AG09319 (cell line): ENCODE data around the gene SAMD11.

Source experiments
- DNase-seq: peaks from one replicate; pipeline ENCODE4 v3.0.0-alpha.2; 2010; ENCODE audit warnings: low read depth; ENCODE audit errors: extremely low read depth
- TF ChIP-seq, protein P1 (sequence below): IDR thresholded peaks from 2 replicates; pipeline ENCODE4 v1.5.1; 2011; ENCODE audit warnings: low read depth, mild to moderate bottlenecking, inconsistent platforms, low read length, moderate library complexity

The SAMD11 gene

DNA sequence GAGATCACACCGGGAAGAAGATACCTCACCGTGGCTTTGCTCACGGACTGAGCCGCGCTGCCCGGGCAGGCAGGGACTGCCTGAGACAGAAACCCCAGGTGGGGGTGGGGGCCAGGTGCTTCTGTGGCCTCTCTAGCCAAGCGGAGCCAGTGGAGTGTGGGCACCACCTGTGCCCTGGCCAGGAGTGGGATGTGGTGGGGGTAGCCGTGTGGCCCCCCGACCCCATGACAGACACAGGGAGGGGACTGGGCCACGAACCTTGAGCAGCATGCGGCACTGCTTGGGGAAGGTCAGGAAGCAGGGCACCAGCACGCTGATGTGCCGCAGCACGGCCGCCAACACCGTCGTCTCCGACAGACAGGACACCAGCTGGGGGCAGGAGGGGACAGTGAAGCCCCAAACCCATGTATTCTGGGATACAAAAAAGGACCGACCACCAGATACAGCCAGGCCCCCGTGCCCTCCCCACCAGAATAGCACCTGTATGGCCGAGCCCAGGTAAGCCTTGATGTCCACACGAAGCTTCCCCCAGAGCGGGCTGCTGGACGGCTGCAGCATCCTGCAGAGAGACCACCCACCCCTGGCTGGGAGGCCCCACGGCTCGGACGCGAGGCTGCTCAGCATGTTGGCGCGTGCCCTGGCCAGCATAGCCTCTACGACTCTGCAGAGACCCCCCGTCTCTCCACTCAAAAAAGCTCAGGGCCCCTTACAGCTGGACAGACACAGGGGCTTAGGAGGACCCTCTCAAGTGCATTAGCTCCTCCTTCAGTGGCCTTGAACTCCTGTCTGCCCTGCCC is 30.0 kb downstream of the SAMD11 start:
- TF ChIP-seq, protein P1, sequence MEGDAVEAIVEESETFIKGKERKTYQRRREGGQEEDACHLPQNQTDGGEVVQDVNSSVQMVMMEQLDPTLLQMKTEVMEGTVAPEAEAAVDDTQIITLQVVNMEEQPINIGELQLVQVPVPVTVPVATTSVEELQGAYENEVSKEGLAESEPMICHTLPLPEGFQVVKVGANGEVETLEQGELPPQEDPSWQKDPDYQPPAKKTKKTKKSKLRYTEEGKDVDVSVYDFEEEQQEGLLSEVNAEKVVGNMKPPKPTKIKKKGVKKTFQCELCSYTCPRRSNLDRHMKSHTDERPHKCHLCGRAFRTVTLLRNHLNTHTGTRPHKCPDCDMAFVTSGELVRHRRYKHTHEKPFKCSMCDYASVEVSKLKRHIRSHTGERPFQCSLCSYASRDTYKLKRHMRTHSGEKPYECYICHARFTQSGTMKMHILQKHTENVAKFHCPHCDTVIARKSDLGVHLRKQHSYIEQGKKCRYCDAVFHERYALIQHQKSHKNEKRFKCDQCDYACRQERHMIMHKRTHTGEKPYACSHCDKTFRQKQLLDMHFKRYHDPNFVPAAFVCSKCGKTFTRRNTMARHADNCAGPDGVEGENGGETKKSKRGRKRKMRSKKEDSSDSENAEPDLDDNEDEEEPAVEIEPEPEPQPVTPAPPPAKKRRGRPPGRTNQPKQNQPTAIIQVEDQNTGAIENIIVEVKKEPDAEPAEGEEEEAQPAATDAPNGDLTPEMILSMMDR = no peak
- no peak for DNase-seq

DNA sequence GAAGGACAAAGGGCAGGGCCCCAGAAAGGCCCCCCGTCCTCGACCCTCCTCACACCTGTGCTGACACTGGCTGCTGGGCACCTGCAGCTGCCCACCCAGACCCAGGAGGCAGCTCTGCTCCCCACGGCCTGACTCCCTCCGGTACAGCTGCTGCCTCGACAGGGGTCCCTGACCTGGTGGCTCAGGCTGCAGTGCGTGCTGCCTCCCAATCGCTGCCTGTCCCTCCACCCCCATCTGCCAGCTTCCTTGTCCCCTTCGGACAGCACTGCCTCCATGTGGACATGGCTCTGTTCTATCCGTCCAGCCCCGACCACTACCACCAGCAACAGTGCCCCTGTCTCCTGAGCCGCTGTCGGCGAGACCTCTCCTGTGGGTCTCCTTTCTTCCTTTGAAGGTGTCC is 31.2 kb downstream of the SAMD11 start:
- no peak for DNase-seq
- TF ChIP-seq, protein P1 = no peak

DNA sequence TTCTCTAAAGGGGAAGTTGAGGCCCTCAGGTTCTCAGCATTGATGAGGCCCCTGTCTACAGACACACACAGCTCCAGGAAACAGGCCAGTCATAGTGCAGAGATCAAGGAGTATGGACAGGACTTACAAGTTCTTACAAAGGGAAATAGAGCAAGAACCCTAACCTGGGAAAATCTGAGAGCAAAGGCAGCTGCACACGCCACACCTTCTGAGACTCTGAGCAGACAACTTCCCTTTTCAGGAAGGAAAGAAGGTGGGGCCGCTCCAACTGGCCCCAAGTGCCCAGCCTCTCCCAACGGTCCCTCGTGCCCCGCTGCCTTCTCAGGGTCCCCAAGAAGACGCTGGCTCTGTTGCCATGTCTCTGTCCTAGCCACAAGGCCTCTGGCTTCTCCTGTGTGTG is 31.8 kb downstream of the SAMD11 start:
- TF ChIP-seq, protein P1 = no peak
- DNase-seq = no peak

DNA sequence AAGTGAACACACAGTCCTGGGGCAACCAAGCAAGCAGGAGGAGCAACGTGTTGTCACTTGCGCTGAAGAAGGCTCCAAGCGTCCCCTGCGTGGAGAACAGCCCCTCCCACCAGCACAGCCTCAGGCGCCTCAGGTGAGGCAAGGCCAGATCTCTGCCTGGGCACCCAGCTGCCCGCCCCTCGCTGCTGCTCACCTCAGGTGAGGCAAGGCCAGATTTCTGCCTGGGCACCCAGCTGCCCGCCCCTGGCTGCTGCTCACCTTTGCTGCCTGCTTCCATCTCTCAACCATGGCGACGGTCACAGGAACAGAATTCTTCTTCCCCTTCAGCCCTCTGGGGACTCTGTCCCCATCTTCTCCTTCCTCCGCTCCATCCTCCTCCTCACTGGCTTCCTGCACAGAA is 32.9 kb downstream of the SAMD11 start:
- no peak for DNase-seq
- TF ChIP-seq, protein P1 = no peak

DNA sequence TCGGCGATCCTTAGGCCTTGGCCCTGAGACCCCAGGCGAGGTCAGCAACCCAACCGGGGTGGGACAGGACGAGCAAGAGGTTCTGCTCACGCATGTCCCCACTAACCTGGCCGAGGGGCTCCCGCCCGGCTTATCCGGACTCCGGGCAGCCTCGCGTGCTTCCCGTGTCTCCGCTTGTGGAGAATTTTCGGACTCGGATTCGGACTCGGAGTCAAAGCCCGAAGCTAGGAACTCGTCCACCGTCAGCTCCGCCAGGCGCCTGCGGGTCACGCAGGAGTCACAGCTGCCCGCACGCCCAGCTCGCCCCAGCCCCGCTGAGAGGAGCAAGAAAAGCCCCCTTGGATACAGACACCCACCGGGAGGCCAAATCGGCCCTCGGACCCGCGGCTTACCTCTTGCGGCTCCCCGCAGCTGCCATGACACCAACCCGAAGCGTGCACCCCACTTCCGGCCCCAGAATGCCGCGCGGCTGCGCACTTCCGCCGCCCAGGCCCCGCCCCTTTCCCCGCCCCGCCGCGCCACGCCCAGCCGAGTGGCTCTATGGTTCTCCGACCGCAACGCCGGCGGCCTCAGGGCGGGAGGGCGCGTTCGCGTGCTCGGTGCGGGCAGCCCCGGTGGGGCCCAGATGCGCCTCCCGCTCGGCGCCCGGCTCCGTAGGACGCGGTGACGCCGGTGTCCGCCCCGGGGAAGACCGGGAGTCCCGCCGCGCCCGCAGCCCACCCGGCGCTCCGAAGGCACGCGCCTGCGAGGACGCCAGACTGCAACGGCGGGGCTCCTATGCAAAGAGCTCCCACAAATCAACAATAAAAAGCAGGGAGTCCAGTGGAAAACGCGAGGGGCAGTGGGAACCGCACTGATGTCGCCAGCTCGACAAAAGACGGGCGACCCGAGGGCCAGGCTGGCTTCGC is 35.4 kb downstream of the SAMD11 start, which contains the start of gene NOC2L:
NOC2L (minus strand) TSS at position 434 of the 908 bp plus-strand sequence; CDS start at position 418, 16 bp downstream.
- peak; percentile 49 for DNase-seq
- TF ChIP-seq, protein P1 = no peak

DNA sequence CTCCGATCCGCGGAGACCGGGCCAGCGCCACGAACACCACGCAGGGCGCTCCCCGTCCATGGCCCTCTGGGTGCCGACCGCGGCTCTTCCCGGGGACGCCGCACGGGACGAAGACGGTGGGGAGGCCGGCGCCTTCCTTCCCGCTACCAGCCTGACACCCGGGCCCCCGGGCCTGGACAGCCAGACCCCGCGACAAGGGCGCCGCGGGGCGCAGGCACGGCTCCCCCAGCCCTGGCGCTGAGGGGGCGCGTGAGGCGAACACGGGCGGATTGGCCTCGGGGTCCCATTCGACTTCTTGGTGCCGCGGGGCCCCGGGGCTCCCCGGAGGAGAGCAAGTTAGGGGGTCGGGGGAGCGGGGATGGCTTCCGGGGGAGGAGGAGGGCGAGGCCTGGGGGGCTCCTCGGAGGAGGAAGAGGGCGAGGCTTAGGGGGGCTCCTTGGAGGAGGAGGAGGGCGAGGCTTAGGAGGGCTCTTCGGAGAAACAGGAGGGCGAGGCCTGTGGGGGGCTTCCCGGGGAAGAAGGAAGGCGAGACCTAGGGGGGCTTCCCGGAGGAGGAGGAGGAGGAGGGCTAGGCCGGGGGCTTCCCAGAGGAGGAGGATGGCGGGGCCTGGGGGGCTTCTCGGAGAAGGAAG is 36.1 kb downstream of the SAMD11 start:
- DNase-seq = no peak
- TF ChIP-seq, protein P1 = no peak
